Naive B cell (primary cell): ENCODE data around the gene MRGPRF. TPM values are rescaled to one million over a fixed set of nuclear protein-coding genes. Genes with fewer than 3 reads are reported as not detected.
"Not testable (repeated sequence)": the region's sequence is repeated elsewhere in the genome, so short reads cannot be mapped to it uniquely, and the experiment has no call there.

Experiments used
- ATAC-seq, 2 donors: fragments of 150-1000 bp; cut with Tn5 transposase; 2 replicates each; pipeline ENCODE4 v1.10.0; 2021; ENCODE audit warnings: low read depth in 2 of 2, mild to moderate bottlenecking in 2 of 2, moderate library complexity in 2 of 2
- DNase-seq: peaks from one replicate; pipeline ENCODE4 v3.0.0; 2022
- H3K27ac Mint-ChIP-seq, 6 donors: one replicate each; pipeline ENCODE4 v1.8.0; 2020 to 2022; ENCODE audit warnings: mild to moderate bottlenecking in 6 of 6, mixed read lengths in 6 of 6, moderate library complexity in 5 of 6, inconsistent platforms in 2 of 6
- H3K27me3 Mint-ChIP-seq, 3 donors: one replicate each; pipeline ENCODE4 v1.8.0; 2021 to 2022; ENCODE audit warnings: mixed read lengths in 3 of 3, mild to moderate bottlenecking in 1 of 3
- H3K36me3 Mint-ChIP-seq, 2 donors: one replicate each; pipeline ENCODE4 v1.8.0; 2020 to 2022; ENCODE audit warnings: mixed read lengths in 2 of 2, inconsistent platforms in 1 of 2, mild to moderate bottlenecking in 1 of 2
- H3K4me1 Mint-ChIP-seq, 3 donors: one replicate each; pipeline ENCODE4 v1.8.0; 2020 to 2022; ENCODE audit warnings: mixed read lengths in 3 of 3, inconsistent platforms in 1 of 3, mild to moderate bottlenecking in 1 of 3, moderate library complexity in 1 of 3
- H3K4me3 Mint-ChIP-seq, 8 donors: one replicate each; pipeline ENCODE4 v1.8.0; 2020 to 2022; ENCODE audit warnings: mild to moderate bottlenecking in 8 of 8, mixed read lengths in 8 of 8, moderate library complexity in 8 of 8, inconsistent platforms in 2 of 8
- H3K9me3 Mint-ChIP-seq, 7 donors: one replicate each; pipeline ENCODE4 v1.8.0; 2020 to 2022; ENCODE audit warnings: mixed read lengths in 7 of 7, mild to moderate bottlenecking in 5 of 7, inconsistent platforms in 2 of 7, moderate library complexity in 1 of 7
- polyA plus RNA-seq, 6 donors: library from polyadenylated mRNA; unstranded; fragments of 300-500 nt; fragmentation: Illumina TruSeq; gene quantifications; one replicate each; pipeline ENCODE4 v1.2.3, GENCODE V29; 2021; ENCODE audit warnings: low read depth in 6 of 6

MRGPRF gene
- polyA plus RNA-seq, 6 donors from 2014 or later = not detected

- peak overlapping the region in 1 of 8 donors; percentile 9 for H3K4me3 Mint-ChIP-seq
- H3K27me3 Mint-ChIP-seq = peaks cover 16 to 69% (median 55%) of the 10 kb centered on the region in 3 donors
- ATAC-seq = no peak
- no peak for DNase-seq
- no peaks in the 10 kb centered on the region for H3K36me3 Mint-ChIP-seq
- H3K27ac Mint-ChIP-seq = no peak overlapping the region
- no peaks in the 10 kb centered on the region for H3K9me3 Mint-ChIP-seq
- H3K4me1 Mint-ChIP-seq = no peaks in the 10 kb centered on the region
Measured at GRCh38 chr11:69001243-69002081, 11.6 kb downstream of the MRGPRF start.

GRCh38 chr11:69000831-69001242 lies 12.2 kb downstream of the MRGPRF start:
- H3K36me3 Mint-ChIP-seq = no peaks in the 10 kb centered on the region
- H3K27me3 Mint-ChIP-seq = peaks cover 16 to 66% (median 52%) of the 10 kb centered on the region in 3 donors
- no peak for ATAC-seq
- H3K4me3 Mint-ChIP-seq = no peak overlapping the region
- no peaks in the 10 kb centered on the region for H3K4me1 Mint-ChIP-seq
- H3K27ac Mint-ChIP-seq = no peak overlapping the region
- H3K9me3 Mint-ChIP-seq = no peaks in the 10 kb centered on the region
- DNase-seq = no peak

- DNase-seq (no peak), ATAC-seq (no peak)
- Mint-ChIP-seq H3K4me1 (no peaks in the 10 kb centered on the region), H3K36me3 (no peaks in the 10 kb centered on the region), H3K27ac (peak overlapping the region in 2 of 6 donors; percentile 40 to 62), H3K4me3 (no peak overlapping the region), H3K9me3 (no peaks in the 10 kb centered on the region), H3K27me3 (peaks cover 13 to 66% (median 47%) of the 10 kb centered on the region in 3 donors)
Measured at GRCh38 chr11:69000391-69000790, 12.7 kb downstream of the MRGPRF start.

- H3K4me3 Mint-ChIP-seq, H3K36me3 Mint-ChIP-seq, ATAC-seq, DNase-seq, H3K27ac Mint-ChIP-seq, H3K4me1 Mint-ChIP-seq, H3K9me3 Mint-ChIP-seq: not testable (repeated sequence)
- H3K27me3 Mint-ChIP-seq = peaks cover 10 to 62% (median 44%) of the 10 kb centered on the region in 3 donors
Measured at GRCh38 chr11:68999748-69000355, 13.2 kb downstream of the MRGPRF start.

- Mint-ChIP-seq H3K27ac (no peak overlapping the region), H3K4me1 (no peaks in the 10 kb centered on the region), H3K4me3 (no peak overlapping the region), H3K9me3 (no peaks in the 10 kb centered on the region), H3K36me3 (no peaks in the 10 kb centered on the region), H3K27me3 (peaks cover 10 to 62% (median 48%) of the 10 kb centered on the region in 3 donors)
- ATAC-seq (no peak), DNase-seq (no peak)
Measured at GRCh38 chr11:68999093-68999747, 13.8 kb downstream of the MRGPRF start.

GRCh38 chr11:68998390-68998911 lies 14.6 kb downstream of the MRGPRF start:
- no peak overlapping the region for H3K4me3 Mint-ChIP-seq
- ATAC-seq = no peak
- H3K4me1 Mint-ChIP-seq = no peaks in the 10 kb centered on the region
- H3K36me3 Mint-ChIP-seq = no peaks in the 10 kb centered on the region
- no peak for DNase-seq
- H3K27ac Mint-ChIP-seq = peak overlapping the region in 1 of 6 donors; percentile 76
- no peaks in the 10 kb centered on the region for H3K9me3 Mint-ChIP-seq
- peaks cover 15 to 62% (median 49%) of the 10 kb centered on the region in 3 donors for H3K27me3 Mint-ChIP-seq

GRCh38 chr11:68997995-68998348 lies 15.1 kb downstream of the MRGPRF start:
- Mint-ChIP-seq H3K9me3 (no peaks in the 10 kb centered on the region), H3K4me1 (no peaks in the 10 kb centered on the region), H3K4me3 (no peak overlapping the region), H3K27ac (no peak overlapping the region), H3K27me3 (peaks cover 19 to 62% (median 48%) of the 10 kb centered on the region in 3 donors), H3K36me3 (no peaks in the 10 kb centered on the region)
- DNase-seq (no peak), ATAC-seq (no peak)

- H3K9me3 Mint-ChIP-seq = no peaks in the 10 kb centered on the region
- no peak overlapping the region for H3K4me3 Mint-ChIP-seq
- peaks cover 0 to under 1% (median 0%) of the 10 kb centered on the region in 3 donors for H3K4me1 Mint-ChIP-seq
- peaks cover 20 to 62% (median 52%) of the 10 kb centered on the region in 3 donors for H3K27me3 Mint-ChIP-seq
- no peaks in the 10 kb centered on the region for H3K36me3 Mint-ChIP-seq
- no peak for DNase-seq
- ATAC-seq = no peak
- H3K27ac Mint-ChIP-seq = peak overlapping the region in 1 of 6 donors; percentile 91
Measured at GRCh38 chr11:68997124-68997994, 15.7 kb downstream of the MRGPRF start.

- Mint-ChIP-seq H3K9me3 (no peaks in the 10 kb centered on the region), H3K4me1 (peaks cover 0 to 3% (median 0%) of the 10 kb centered on the region in 3 donors), H3K4me3 (no peak overlapping the region), H3K27me3 (peaks cover 20 to 66% (median 59%) of the 10 kb centered on the region in 3 donors), H3K36me3 (no peaks in the 10 kb centered on the region), H3K27ac (no peak overlapping the region)
- no peak for ATAC-seq
- DNase-seq = no peak
Measured at GRCh38 chr11:68996376-68997123, 16.5 kb downstream of the MRGPRF start.

- Mint-ChIP-seq H3K27me3 (peaks cover 27 to 72% (median 59%) of the 10 kb centered on the region in 3 donors), H3K27ac (no peak overlapping the region)
Measured at GRCh38 chr11:68994894-68995285, 18.2 kb downstream of the MRGPRF start.

GRCh38 chr11:68994161-68994893 lies 18.7 kb downstream of the MRGPRF start:
- Mint-ChIP-seq H3K4me1 (peaks cover 0 to 3% (median 0%) of the 10 kb centered on the region in 3 donors), H3K27ac (no peak overlapping the region), H3K4me3 (no peak overlapping the region), H3K36me3 (no peaks in the 10 kb centered on the region), H3K9me3 (no peaks in the 10 kb centered on the region), H3K27me3 (peaks cover 27 to 67% (median 57%) of the 10 kb centered on the region in 3 donors)
- ATAC-seq = no peak
- no peak for DNase-seq

More at GRCh38 chr11:68994894-68995285, 18.2 kb downstream of the MRGPRF start:
- H3K36me3 Mint-ChIP-seq = no peaks in the 10 kb centered on the region
- DNase-seq (no peak), ATAC-seq (no peak)
- no peaks in the 10 kb centered on the region for H3K9me3 Mint-ChIP-seq
- peaks cover 0 to 3% (median 0%) of the 10 kb centered on the region in 3 donors for H3K4me1 Mint-ChIP-seq
- peak overlapping the region in 1 of 8 donors; percentile 53 for H3K4me3 Mint-ChIP-seq

GRCh38 chr11:68993546-68993945 lies 19.5 kb downstream of the MRGPRF start:
- Mint-ChIP-seq H3K4me1 (peaks cover 0 to 3% (median 0%) of the 10 kb centered on the region in 3 donors), H3K4me3 (no peak overlapping the region), H3K36me3 (no peaks in the 10 kb centered on the region), H3K9me3 (peaks cover 0 to under 1% (median 0%) of the 10 kb centered on the region in 7 donors), H3K27ac (no peak overlapping the region), H3K27me3 (peaks cover 31 to 59% (median 49%) of the 10 kb centered on the region in 3 donors)
- ATAC-seq = no peak
- DNase-seq = no peak
